ENCODE data around the gene PAIP2. TPM values are rescaled to one million over a fixed set of nuclear protein-coding genes. Genes with fewer than 3 reads are reported as not detected.

The PAIP2 gene
- total RNA-seq, 1 experiment from 2014 or later: 73.6 TPM

DNA sequence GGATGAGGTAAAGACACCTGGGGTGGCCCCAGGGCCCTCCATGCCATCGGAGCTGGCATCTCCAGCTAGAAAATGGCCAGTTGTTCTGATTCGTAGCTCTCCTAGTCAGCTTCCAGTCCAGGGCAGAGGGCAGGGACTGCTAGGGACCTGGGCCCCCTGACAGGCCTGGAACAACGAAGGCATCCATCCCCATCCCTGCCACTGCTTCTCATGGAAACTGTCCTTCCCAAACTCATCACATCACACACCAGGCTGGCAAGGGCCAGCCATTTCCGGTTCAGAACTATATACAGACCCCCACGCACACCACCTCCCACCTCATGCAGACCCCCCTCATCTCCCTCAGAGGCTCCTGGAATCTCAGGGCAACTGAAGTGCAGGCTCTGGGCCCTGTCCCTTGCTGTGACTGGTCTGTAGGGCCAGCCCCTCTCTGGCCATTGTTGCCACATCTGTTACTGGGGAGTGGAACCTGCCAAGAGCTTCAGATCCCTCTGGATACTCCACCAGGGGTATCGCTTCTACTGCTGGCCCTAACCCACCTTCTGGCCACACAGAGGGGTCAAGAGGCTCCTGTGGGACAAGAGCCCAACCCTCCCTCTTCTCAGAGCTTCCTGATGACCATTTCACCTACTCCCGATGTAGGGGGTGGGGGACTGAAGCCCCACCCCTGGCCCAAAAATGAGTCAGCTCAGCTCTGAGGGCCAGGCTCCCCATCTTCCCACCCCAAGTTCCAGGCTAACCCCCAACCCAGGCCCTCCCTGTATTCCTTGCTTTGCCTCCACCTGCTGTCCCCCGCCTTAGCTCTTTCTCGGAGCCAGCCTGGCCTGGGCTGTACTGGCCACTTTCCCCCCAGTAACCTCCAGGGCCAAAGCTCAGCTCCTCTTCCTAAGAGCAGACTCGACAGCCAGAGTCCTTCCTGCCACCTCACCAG lies 49.2 kb downstream of the PAIP2 start:
- intact Hi-C loops (cut with micrococcal nuclease; ENCODE audit: unreplicated experiment): no loop called here
- H3K36me3 ChIP-seq (ENCODE audit: control insufficient read depth, insufficient read depth, low read length): no peaks in the 10 kb centered on the region
- Mint-ChIP-seq H3K9me3 (ENCODE audit: unreplicated experiment) (no peaks in the 10 kb centered on the region), H3K4me1 (ENCODE audit: low read depth, unreplicated experiment) (peaks cover 9% of the 10 kb centered on the region), H3K27me3 (ENCODE audit: insufficient read depth, unreplicated experiment) (no peaks in the 10 kb centered on the region), H3K4me3 (ENCODE audit: unreplicated experiment) (no peak overlapping the region), H3K36me3 (ENCODE audit: insufficient read depth, unreplicated experiment) (peaks cover 14% of the 10 kb centered on the region), H3K27ac (ENCODE audit: unreplicated experiment) (peak overlapping the region; percentile 40)
- POLR2A ChIA-PET: no interaction called here
- no peak overlapping the region for H3K4me3 ChIP-seq (ENCODE audit: low read depth, low read length)
- H3K9me3 ChIP-seq: no peaks in the 10 kb centered on the region
- peaks cover 23% of the 10 kb centered on the region for H3K4me1 ChIP-seq
- CTCF ChIA-PET: interaction anchor here (0.6 to 1.4 kb wide), 2 partner anchors 49 to 603 kb away, joined by 3 to 6 read pairs; partner anchors contain the start of gene PAIP2
- TF ChIP-seq, protein P1, sequence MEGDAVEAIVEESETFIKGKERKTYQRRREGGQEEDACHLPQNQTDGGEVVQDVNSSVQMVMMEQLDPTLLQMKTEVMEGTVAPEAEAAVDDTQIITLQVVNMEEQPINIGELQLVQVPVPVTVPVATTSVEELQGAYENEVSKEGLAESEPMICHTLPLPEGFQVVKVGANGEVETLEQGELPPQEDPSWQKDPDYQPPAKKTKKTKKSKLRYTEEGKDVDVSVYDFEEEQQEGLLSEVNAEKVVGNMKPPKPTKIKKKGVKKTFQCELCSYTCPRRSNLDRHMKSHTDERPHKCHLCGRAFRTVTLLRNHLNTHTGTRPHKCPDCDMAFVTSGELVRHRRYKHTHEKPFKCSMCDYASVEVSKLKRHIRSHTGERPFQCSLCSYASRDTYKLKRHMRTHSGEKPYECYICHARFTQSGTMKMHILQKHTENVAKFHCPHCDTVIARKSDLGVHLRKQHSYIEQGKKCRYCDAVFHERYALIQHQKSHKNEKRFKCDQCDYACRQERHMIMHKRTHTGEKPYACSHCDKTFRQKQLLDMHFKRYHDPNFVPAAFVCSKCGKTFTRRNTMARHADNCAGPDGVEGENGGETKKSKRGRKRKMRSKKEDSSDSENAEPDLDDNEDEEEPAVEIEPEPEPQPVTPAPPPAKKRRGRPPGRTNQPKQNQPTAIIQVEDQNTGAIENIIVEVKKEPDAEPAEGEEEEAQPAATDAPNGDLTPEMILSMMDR (IDR thresholded peaks at IDR 0.05; ENCODE audit: insufficient read depth in 1 of 2, low read depth in 1 of 2, low read length in 1 of 2, severe bottlenecking in 1 of 2, unreplicated experiment in 1 of 2): no peak
- BruUV-seq (replicated peaks): no TSS peak
- H3K27me3 ChIP-seq (replicated peaks; ENCODE audit: control insufficient read depth, insufficient read depth, low read length): no peaks in the 10 kb centered on the region
- DNase-seq: no peak

DNA sequence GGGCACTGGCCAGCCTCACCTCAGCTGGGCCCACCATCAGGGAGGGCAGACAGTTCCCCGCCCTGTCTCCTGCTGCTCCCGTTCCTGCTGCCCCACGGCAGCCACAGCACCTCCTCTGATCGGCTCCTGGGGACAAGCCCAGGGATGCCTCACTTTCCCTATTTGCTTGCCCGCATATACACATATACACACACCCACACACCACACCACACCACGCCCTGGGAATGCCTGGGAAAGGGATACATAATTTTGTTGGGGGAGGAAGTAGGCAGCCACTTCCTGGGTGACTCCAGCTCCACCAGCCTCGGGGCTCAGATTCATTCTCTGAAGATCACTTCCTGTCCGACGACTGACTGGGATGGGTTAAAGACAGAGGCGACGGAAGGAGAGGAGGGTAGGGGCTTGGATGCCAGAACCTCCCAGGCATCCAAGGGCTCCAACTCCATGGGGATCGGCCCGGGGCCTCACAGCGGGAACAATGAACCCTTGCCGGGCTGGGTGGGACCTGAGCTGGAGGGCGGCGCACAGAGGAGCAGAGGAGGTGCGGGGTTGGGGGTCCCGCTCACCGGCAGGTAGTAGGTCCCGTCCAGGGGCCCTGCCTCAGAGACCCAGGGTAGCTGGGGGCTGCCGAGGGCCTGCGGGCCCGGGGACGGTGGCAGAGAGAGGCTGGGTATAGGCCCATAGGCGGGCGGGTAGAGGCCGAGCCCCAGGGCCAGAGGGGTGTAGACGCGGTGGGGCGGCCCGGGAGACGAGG lies 50.1 kb downstream of the PAIP2 start:
- ChIA-PET CTCF (interaction anchor here (0.6 to 1.4 kb wide), 2 partner anchors 50 to 604 kb away, joined by 3 to 6 read pairs; partner anchors contain the start of gene PAIP2), POLR2A (no interaction called here)
- Histone ChIP-seq H3K4me3 (ENCODE audit: low read depth, low read length) (no peak overlapping the region), H3K27me3 (replicated peaks; ENCODE audit: control insufficient read depth, insufficient read depth, low read length) (no peaks in the 10 kb centered on the region), H3K9me3 (no peaks in the 10 kb centered on the region), H3K4me1 (peaks cover 22% of the 10 kb centered on the region), H3K36me3 (ENCODE audit: control insufficient read depth, insufficient read depth, low read length) (no peaks in the 10 kb centered on the region)
- TF ChIP-seq, protein P1 (IDR thresholded peaks at IDR 0.05; ENCODE audit: insufficient read depth in 1 of 2, low read depth in 1 of 2, low read length in 1 of 2, severe bottlenecking in 1 of 2, unreplicated experiment in 1 of 2): no peak
- intact Hi-C loops (cut with micrococcal nuclease; ENCODE audit: unreplicated experiment): no loop called here
- Mint-ChIP-seq H3K4me3 (ENCODE audit: unreplicated experiment) (peak overlapping the region; percentile 82), H3K4me1 (ENCODE audit: low read depth, unreplicated experiment) (peaks cover 9% of the 10 kb centered on the region), H3K27me3 (ENCODE audit: insufficient read depth, unreplicated experiment) (no peaks in the 10 kb centered on the region), H3K27ac (ENCODE audit: unreplicated experiment) (peak overlapping the region; percentile 40), H3K36me3 (ENCODE audit: insufficient read depth, unreplicated experiment) (peaks cover 14% of the 10 kb centered on the region), H3K9me3 (ENCODE audit: unreplicated experiment) (no peaks in the 10 kb centered on the region)
- DNase-seq: no peak
- TSS peak; percentile 12 for BruUV-seq (replicated peaks)

DNA sequence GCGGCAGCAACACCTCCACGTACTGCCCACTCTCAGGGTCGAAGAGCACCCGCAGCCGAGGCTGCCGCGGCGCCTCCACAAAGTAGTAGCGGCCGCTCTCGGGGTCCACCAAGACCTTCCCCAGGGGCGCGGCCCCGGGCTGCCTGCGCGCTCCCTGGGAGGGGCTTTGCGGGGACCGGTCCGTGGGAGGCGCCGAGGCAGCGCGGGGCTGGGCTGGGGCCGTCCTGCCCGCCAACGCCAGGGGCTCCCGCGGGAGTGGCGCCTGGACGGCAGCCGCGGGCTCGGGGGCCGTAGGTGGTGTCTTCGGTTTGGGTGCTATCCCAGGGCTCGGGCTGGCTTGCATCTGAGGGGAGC lies 50.6 kb downstream of the PAIP2 start:
- TF ChIP-seq, protein P1 (IDR thresholded peaks at IDR 0.05; ENCODE audit: insufficient read depth in 1 of 2, low read depth in 1 of 2, low read length in 1 of 2, severe bottlenecking in 1 of 2, unreplicated experiment in 1 of 2): no peak
- H3K4me3 ChIP-seq (ENCODE audit: low read depth, low read length): peak overlapping the region; percentile 86
- peaks cover 9% of the 10 kb centered on the region for H3K4me1 Mint-ChIP-seq (ENCODE audit: low read depth, unreplicated experiment)
- H3K4me3 Mint-ChIP-seq (ENCODE audit: unreplicated experiment): peak overlapping the region; percentile 82
- no peaks in the 10 kb centered on the region for H3K9me3 ChIP-seq
- BruUV-seq (replicated peaks): no TSS peak
- no peaks in the 10 kb centered on the region for H3K9me3 Mint-ChIP-seq (ENCODE audit: unreplicated experiment)
- no peaks in the 10 kb centered on the region for H3K27me3 ChIP-seq (replicated peaks; ENCODE audit: control insufficient read depth, insufficient read depth, low read length)
- no peaks in the 10 kb centered on the region for H3K27me3 Mint-ChIP-seq (ENCODE audit: insufficient read depth, unreplicated experiment)
- H3K27ac Mint-ChIP-seq (ENCODE audit: unreplicated experiment): peak overlapping the region; percentile 79
- no peak for DNase-seq
- peaks cover 14% of the 10 kb centered on the region for H3K36me3 Mint-ChIP-seq (ENCODE audit: insufficient read depth, unreplicated experiment)
- peaks cover 22% of the 10 kb centered on the region for H3K4me1 ChIP-seq
- intact Hi-C loops (cut with micrococcal nuclease; ENCODE audit: unreplicated experiment): no loop called here
- CTCF ChIA-PET: interaction anchor here (0.6 to 1.2 kb wide), 3 partner anchors 11 to 69 kb away, joined by 3 to 5 read pairs (median 3); partner anchors contain the start of gene SPATA24
- no peaks in the 10 kb centered on the region for H3K36me3 ChIP-seq (ENCODE audit: control insufficient read depth, insufficient read depth, low read length)
- POLR2A ChIA-PET: no interaction called here
